Duodenal mucosa (tissue), 2 donors: ENCODE measurements around the gene OBSCN.

ENCODE experiments used
- H3K27ac ChIP-seq: one replicate; pipeline ENCODE4 v1.7.0; 2013; ENCODE audit warnings: low read depth, low read length
- H3K27me3 ChIP-seq, 2 donors: one replicate each; pipeline ENCODE4 v1.7.0; 2013; ENCODE audit warnings: low read length in 2 of 2, control low read depth in 1 of 2; ENCODE audit not compliant: insufficient read depth in 2 of 2, control insufficient read depth in 1 of 2
- H3K36me3 ChIP-seq, 2 donors: one replicate each; pipeline ENCODE4 v1.7.0; 2013; ENCODE audit warnings: low read length in 2 of 2, control low read depth in 1 of 2; ENCODE audit not compliant: insufficient read depth in 2 of 2, control insufficient read depth in 1 of 2
- H3K4me1 ChIP-seq, 2 donors: one replicate each; pipeline ENCODE4 v1.7.0; 2013; ENCODE audit warnings: low read length in 2 of 2, control low read depth in 1 of 2; ENCODE audit not compliant: insufficient read depth in 2 of 2, control insufficient read depth in 1 of 2
- H3K4me3 ChIP-seq, 2 donors: one replicate each; pipeline ENCODE4 v1.7.0; 2013; ENCODE audit warnings: low read length in 2 of 2, low read depth in 1 of 2
- H3K9ac ChIP-seq, 2 donors: one replicate each; pipeline ENCODE4 v1.7.0; 2013; ENCODE audit warnings: low read length in 2 of 2, low read depth in 1 of 2
- H3K9me3 ChIP-seq, 2 donors: one replicate each; pipeline ENCODE4 v1.7.0; 2013; ENCODE audit warnings: low read length in 2 of 2, control low read depth in 1 of 2; ENCODE audit not compliant: control insufficient read depth in 1 of 2

OBSCN gene

DNA sequence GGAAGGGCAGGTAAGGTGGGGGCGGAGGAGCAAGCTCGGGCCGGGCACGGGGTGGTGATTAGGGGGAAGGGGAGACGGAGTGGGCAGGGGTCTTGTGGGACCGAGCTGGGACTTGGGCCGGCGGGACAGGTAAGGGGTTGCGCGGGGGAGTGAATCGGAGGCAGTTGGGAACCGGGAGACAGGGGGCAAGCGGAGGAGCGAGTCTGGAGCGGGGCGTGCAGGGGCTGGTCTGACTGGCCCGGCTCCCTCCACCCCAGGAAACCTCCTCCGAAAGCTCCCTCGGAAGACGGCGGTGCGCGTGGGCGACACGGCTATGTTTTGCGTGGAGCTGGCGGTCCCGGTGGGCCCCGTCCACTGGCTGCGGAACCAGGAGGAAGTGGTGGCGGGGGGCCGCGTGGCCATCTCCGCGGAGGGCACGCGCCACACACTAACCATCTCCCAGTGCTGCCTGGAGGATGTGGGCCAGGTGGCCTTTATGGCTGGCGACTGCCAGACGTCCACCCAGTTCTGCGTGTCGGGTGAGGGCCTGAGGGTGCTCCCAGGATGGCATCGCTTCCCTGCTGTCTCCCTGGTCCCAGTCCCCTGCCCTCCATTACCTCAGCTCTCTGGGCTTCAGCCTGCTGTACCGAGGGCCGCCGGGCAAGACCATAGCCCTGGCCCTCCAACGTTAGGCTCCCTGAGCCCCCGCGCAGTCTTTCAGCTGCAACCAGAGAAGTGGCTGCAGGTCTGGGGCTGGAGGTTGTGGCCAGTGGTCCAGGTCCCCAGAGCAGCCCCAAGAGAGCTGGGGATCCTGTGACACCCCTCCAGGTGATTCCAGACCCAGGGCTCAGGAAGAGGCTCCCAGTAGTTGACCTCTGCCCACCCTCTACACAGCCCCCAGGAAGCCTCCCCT is 6.3 kb downstream of the OBSCN start:
- Histone ChIP-seq H3K9ac (no peak overlapping the region), H3K4me1 (peaks cover 0 to 3% of the 10 kb centered on the region in 2 donors), H3K27me3 (no peaks in the 10 kb centered on the region), H3K4me3 (peak overlapping the region in 1 of 2 donors; percentile 50), H3K9me3 (no peaks in the 10 kb centered on the region), H3K27ac (no peak overlapping the region), H3K36me3 (no peaks in the 10 kb centered on the region)

DNA sequence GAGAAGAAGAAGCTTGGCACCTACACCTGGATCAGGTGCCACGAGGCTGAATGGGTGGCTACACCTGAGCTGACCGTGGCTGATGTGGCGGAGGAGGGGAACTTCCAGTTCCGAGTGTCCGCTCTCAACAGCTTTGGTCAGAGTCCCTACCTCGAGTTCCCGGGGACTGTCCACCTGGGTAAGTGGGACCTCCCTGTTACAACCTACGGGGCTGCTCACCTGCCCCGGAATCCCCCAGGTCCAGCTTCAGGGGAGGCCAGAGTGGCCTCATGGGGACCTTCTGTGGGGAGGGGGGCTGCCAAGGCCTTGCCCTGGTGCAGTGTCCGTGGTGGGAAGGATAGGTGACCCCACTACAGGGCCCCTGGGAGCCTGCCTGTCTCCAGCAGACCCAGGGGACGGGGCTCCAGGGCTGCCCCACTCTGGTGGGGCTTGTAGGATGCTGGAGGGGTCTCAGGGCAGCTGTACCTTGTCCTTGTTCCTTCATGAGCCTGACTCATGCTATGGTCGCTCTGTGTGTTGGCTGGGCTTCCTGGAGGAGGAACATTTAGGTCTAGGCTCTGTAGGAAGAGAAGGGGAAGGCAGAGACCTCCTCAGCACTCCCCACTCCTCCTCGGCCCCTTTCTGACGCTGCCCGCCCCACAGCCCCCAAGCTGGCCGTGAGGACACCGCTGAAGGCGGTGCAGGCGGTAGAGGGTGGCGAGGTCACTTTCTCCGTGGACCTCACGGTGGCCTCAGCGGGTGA is 7.2 kb downstream of the OBSCN start:
- no peak overlapping the region for H3K4me3 ChIP-seq
- no peak overlapping the region for H3K9ac ChIP-seq
- H3K27ac ChIP-seq = no peak overlapping the region
- H3K27me3 ChIP-seq = no peaks in the 10 kb centered on the region
- no peaks in the 10 kb centered on the region for H3K36me3 ChIP-seq
- H3K9me3 ChIP-seq = no peaks in the 10 kb centered on the region
- peaks cover 0 to 3% of the 10 kb centered on the region in 2 donors for H3K4me1 ChIP-seq

DNA sequence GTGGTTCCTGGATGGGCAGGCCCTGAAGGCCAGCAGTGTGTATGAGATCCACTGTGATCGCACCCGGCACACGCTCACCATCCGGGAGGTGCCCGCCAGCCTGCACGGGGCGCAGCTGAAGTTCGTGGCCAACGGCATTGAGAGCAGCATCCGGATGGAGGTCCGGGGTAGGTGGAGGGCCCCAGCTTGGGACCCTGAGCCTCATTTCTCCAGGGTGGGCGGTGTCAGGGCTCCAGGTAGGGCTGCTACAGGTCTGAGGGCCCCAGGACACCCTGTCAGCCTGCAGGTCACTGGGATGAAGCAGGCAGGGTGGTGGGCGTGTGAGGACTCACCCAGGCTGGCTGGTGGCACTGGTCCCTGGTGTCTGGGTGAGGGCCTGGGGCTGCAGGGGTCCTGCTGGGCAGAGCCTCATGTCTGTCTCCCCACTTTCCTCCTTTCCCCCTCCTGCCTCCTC is 7.8 kb downstream of the OBSCN start:
- H3K9ac ChIP-seq = no peak overlapping the region
- no peak overlapping the region for H3K4me3 ChIP-seq
- H3K27ac ChIP-seq = no peak overlapping the region
- peaks cover 0 to 3% of the 10 kb centered on the region in 2 donors for H3K4me1 ChIP-seq
- H3K27me3 ChIP-seq = no peaks in the 10 kb centered on the region
- no peaks in the 10 kb centered on the region for H3K36me3 ChIP-seq
- no peaks in the 10 kb centered on the region for H3K9me3 ChIP-seq

DNA sequence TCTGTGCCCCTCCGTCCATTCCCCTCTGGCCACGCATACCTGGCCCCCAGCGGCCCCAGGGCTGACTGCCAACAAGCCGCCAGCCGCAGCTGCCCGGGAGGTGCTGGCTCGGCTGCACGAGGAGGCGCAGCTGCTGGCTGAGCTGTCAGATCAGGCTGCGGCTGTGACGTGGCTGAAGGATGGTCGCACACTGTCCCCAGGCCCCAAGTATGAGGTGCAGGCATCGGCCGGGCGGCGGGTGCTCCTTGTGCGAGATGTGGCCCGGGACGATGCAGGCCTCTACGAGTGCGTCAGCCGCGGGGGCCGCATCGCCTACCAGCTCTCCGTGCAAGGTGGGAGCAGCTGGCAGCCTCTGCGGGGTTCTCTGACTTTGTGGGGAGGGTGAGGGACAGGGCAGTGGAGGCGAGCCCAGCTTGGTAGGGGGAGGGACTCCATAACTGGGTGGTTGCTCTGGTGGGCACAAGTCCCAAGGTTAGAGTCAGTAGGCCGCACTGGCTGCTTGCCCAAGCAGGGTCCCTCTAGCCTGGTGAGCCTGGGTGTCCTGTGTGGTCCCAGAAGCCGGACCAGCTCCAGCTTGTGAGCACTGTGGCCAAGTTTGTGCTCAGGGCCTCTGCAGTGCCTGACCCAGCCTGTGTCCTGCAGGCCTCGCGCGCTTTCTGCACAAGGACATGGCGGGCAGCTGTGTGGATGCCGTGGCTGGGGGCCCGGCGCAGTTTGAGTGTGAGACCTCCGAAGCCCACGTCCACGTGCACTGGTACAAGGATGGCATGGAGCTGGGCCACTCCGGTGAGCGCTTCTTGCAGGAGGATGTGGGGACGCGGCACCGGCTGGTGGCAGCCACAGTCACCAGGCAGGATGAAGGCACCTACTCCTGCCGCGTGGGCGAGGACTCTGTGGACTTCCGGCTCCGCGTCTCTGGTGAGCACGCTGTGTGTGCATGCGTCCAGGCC is 8.8 kb downstream of the OBSCN start:
- Histone ChIP-seq H3K27ac (no peak overlapping the region), H3K4me1 (peaks cover 0 to 3% of the 10 kb centered on the region in 2 donors), H3K9ac (no peak overlapping the region), H3K36me3 (no peaks in the 10 kb centered on the region), H3K27me3 (no peaks in the 10 kb centered on the region), H3K4me3 (no peak overlapping the region), H3K9me3 (no peaks in the 10 kb centered on the region)

DNA sequence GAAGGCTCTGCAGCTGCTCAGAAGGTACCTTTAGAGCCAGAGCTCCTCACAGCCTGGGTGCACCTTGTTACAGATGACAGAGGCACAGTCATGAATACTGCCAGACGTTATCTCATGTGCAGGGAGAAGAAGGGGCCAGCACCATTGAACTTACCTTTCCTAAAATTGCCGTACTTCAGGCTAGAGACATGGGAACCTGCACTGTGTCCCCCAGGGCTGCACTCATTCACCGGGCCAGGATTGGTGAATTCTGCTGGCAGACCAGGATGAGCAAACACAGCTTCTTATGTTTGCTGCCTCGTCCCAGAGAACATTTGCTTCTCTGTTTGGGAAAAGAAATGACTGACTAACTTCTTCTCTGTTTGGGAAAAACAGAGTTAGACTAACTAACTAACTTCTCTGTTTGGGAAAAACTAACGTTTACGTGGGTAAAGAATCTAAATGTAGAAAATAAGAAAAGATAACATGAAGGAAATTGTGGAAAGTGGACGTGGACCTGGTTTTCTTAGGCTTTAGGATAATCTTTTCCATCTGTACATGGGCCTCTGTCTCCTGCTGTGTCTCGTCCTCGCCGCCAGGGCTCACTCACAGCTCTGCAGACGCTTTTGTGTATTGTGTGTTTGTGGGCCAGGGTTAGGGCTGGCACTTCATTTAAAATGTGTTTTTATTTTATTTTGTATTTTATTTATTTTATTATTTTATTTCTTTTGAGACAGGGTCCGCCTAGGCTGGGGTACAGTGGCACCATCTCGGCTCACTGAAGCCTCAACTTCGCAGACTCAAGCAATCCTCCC is 9.9 kb downstream of the OBSCN start:
- no peaks in the 10 kb centered on the region for H3K4me1 ChIP-seq
- H3K4me3 ChIP-seq = no peak overlapping the region
- no peak overlapping the region for H3K27ac ChIP-seq
- H3K9ac ChIP-seq = no peak overlapping the region
- no peaks in the 10 kb centered on the region for H3K27me3 ChIP-seq
- H3K36me3 ChIP-seq = no peaks in the 10 kb centered on the region
- H3K9me3 ChIP-seq = no peaks in the 10 kb centered on the region

DNA sequence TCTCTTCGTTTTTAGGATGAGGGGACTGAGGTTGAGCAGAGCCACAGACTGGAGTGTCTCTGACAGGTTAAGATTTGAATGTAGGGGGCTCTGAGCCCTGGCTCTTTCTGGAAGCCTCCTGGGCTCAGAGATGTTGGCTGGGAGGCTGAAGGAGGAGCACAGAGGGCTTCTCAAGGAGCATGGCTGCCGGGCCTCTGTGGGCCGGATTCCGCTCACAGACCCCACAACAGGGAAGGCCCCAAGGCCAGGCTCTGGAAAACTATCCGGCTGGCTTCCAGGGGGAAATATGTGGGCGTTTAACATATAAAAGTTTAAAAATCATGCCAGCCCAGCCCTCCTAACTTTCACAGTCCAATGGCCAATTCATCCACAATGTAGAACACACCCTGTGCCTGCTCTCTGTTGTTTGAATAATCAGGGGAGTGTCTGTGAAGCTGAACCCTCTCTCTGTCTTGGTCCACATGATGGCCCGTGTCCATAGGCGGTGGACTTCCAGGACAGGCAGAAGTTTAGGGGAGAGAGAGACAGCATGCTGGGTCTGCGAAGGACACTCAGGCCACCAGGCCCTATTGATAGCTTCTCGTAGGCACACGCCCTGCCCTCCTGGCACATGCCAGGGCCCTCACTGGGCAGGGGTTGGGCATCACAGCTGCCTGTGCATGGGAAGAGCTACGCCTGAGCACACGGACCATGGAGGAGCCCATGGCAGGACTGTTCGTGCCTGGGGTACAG is 10.8 kb downstream of the OBSCN start:
- Histone ChIP-seq H3K27me3 (no peaks in the 10 kb centered on the region), H3K27ac (no peak overlapping the region), H3K9ac (no peak overlapping the region), H3K4me1 (no peaks in the 10 kb centered on the region), H3K36me3 (no peaks in the 10 kb centered on the region), H3K9me3 (no peaks in the 10 kb centered on the region), H3K4me3 (no peak overlapping the region)

DNA sequence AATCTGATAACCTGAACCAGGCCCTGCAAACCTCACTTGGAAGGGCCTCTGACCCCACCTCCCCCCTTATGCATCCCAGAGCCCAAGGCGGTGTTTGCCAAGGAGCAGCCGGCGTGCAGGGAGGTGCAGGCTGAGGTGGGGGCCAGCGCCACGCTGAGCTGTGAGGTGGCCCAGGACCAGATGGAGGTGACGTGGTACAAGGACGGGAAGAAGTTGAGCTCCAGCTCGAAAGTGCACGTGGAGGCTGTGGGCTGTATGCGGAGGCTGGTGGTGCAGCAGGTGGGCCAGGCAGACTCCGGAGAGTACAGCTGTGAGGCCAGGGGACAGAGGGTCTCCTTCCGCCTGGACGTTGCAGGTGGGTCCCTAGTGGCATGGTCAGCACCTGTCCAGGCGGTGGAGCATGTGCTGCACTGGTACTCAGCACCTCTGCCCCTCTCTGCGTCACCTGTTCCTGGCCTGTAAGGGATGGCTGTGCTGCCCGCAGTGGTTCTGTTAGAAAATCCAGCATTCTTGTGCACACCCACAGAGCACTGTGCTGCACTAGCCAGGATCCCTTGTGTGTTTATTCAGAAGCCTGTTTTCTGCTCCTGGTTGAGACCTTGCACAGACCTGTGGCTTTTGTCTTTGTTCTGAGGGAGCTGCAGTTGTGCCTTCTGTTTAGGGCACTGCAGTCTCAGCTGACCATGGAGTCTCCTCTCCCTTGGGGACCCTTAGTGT is 11.6 kb downstream of the OBSCN start:
- Histone ChIP-seq H3K36me3 (peaks cover 0 to 3% of the 10 kb centered on the region in 2 donors), H3K9ac (no peak overlapping the region)

DNA sequence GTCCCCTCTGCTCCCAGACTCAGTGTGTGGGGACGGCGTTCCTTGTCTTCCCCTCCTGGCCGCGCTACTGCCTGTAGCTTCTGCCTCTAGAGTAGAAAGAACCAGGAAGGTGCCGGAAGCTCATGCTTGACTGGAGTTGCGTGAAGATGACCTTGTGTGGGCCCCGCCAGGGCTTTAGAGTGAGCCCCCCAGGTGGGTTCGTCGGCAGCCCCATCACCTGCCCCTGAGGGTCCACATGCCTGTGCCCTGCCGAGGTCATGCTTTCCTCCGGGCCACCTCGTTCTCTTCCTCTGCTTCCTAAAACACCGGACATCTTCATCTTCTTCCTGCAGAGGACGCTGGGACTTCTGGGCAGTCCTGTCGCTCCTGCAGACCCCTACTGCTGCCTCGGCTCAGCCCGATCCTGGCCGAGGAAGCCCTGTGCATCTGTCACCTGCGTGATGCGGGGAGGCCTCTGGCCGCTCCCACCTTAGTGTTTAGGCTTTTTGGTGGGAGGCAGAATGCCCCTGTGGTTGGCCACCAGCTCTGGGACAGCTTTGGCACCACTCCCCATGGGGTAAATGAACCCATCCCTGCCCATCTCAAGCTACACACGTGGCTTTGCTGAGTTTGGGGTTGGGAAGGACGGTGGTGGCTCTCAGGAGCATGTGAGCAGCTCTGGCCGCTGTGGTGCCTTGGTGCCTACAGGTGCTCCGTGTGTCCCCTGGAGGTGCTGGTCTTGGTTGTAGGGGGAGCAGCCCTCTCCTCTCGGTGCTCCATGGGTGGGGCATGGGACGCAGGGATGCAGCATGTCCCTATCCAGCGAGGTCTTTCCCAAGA is 12.3 kb downstream of the OBSCN start:
- no peaks in the 10 kb centered on the region for H3K27me3 ChIP-seq
- peaks cover 0 to 7% of the 10 kb centered on the region in 2 donors for H3K9me3 ChIP-seq
- peaks cover 0 to 11% of the 10 kb centered on the region in 2 donors for H3K36me3 ChIP-seq
- no peak overlapping the region for H3K4me3 ChIP-seq
- no peak overlapping the region for H3K27ac ChIP-seq
- no peaks in the 10 kb centered on the region for H3K4me1 ChIP-seq
- H3K9ac ChIP-seq = no peak overlapping the region

More for the DNA sequence above, 11.6 kb downstream of the OBSCN start:
- Histone ChIP-seq H3K27ac (no peak overlapping the region), H3K27me3 (no peaks in the 10 kb centered on the region), H3K4me3 (no peak overlapping the region), H3K9me3 (peaks cover 0 to 2% of the 10 kb centered on the region in 2 donors), H3K4me1 (no peaks in the 10 kb centered on the region)
